ENCODE measurements around the gene MRPS17.

DNA sequence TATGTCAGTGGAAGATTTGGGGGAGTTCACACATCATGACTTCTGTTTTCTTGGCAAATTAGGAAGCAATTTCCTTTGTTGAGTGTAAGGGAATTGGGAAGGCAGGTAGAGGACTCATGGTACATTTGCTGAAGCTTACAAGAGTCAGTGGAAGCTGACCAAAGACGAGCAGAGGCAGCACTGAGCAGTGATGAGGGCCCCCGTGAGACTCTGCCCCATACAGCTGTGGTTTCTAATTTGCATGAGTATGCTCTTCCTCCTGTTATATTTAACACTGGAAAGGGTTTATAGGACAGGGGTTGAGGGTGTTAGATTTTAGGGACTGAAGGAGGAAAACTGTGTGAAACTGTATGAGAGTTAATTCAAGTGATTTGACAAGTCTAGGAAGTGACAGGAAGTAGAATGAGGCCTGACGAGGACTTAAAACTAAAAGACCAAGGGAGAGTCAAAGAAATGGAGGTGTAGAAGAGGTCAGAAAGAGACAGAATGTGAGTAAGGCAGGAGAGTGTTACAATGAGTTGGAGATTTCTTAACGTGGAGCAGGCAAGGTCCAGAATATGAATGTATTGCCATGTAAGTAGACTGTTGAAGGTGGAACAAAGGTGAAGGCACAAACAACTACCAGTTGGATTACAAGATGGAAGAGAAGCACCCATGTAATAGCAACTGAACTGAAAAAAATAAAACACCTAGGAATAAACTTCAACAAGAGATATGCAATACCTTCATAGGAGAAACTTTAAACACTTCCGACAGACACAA is 23.5 kb upstream of the MRPS17 start:
- no peak for TF ChIP-seq POLR2A (IDR thresholded peaks at IDR 0.05)
- TF ChIP-seq, protein P1, sequence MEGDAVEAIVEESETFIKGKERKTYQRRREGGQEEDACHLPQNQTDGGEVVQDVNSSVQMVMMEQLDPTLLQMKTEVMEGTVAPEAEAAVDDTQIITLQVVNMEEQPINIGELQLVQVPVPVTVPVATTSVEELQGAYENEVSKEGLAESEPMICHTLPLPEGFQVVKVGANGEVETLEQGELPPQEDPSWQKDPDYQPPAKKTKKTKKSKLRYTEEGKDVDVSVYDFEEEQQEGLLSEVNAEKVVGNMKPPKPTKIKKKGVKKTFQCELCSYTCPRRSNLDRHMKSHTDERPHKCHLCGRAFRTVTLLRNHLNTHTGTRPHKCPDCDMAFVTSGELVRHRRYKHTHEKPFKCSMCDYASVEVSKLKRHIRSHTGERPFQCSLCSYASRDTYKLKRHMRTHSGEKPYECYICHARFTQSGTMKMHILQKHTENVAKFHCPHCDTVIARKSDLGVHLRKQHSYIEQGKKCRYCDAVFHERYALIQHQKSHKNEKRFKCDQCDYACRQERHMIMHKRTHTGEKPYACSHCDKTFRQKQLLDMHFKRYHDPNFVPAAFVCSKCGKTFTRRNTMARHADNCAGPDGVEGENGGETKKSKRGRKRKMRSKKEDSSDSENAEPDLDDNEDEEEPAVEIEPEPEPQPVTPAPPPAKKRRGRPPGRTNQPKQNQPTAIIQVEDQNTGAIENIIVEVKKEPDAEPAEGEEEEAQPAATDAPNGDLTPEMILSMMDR (IDR thresholded peaks at IDR 0.05) = no peak
